Tibial nerve (tissue), 4 donors: ENCODE measurements around the gene CALHM2. TPM values are rescaled to one million over a fixed set of nuclear protein-coding genes. Genes with fewer than 3 reads are reported as not detected.

Source experiments
- DNase-seq, 2 donors: peaks; one replicate each; pipeline ENCODE4 v3.0.0-alpha.2; 2019; ENCODE audit warnings: low spot score in 2 of 2
- H3K27ac ChIP-seq, 4 donors: fragments of 200-600 bp; sonication (generic) in 3 of 4; one replicate each; pipeline ENCODE4 v1.5.1; 2017 to 2019; ENCODE audit warnings: mild to moderate bottlenecking in 1 of 4
- H3K27me3 ChIP-seq, 2 donors: fragments of 200-600 bp; sonication (generic) in 1 of 2; one replicate each; pipeline versions ENCODE4 v1.5.1 to v1.6.0; 2017 to 2019
- H3K36me3 ChIP-seq, 3 donors: fragments of 200-600 bp; sonication (generic); one replicate each; pipeline ENCODE4 v1.5.1; 2018 to 2019
- H3K4me1 ChIP-seq, 4 donors: fragments of 200-600 bp; sonication (generic) in 3 of 4; one replicate each; pipeline ENCODE4 v1.5.1; 2017 to 2019
- H3K4me3 ChIP-seq, 4 donors: fragments of 200-600 bp; sonication (generic) in 3 of 4; one replicate each; pipeline ENCODE4 v1.5.1; 2017 to 2019; ENCODE audit warnings: mild to moderate bottlenecking in 1 of 4, moderate library complexity in 1 of 4
- H3K9me3 ChIP-seq, 4 donors: fragments of 200-600 bp; sonication (generic) in 3 of 4; one replicate each; pipeline ENCODE4 v1.5.1; 2017 to 2019
- CTCF ChIP-seq, 5 experiments: fragments of 200-600 bp in 3 of 5; fragments of 450-650 bp in 2 of 5; sonication (generic) in 3 of 5; IDR thresholded peaks; one replicate each; pipeline ENCODE4 v1.5.1; 2016 to 2019; ENCODE audit warnings: antibody characterized with exemption in 5 of 5, mild to moderate bottlenecking in 3 of 5, moderate library complexity in 2 of 5
- EP300 ChIP-seq, 2 donors: sonication (generic); formaldehyde crosslinking; IDR thresholded peaks; one replicate each; pipeline ENCODE4 v1.6.1; 2017; ENCODE audit warnings: antibody characterized with exemption in 2 of 2, mild to moderate bottlenecking in 1 of 2
- POLR2A ChIP-seq, 2 donors: fragments of 450-650 bp; IDR thresholded peaks; one replicate each; pipeline ENCODE4 v1.6.1; 2017; ENCODE audit warnings: antibody characterized with exemption in 2 of 2, mild to moderate bottlenecking in 2 of 2, moderate library complexity in 2 of 2
- WGBS, 2 donors: methylation state at CpG; one replicate each; pipeline ENCODE4 v1.1.5; 2018; 5-methylcytosine and 5-hydroxymethylcytosine counted together
- total RNA-seq, 4 donors: library from RNA; depleted of rRNA; stranded (reverse); fragments of >200 nt; gene quantifications; one replicate each; pipeline ENCODE4 v1.1.0, GENCODE V29; 2016

The CALHM2 gene
- total RNA-seq, 4 donors from 2014 or later, result 61.4 to 119 (median 65.6) TPM

- Histone ChIP-seq H3K4me1 (peaks cover 0 to 49% (median 21%) of the 10 kb centered on the region in 4 donors), H3K36me3 (peaks cover 0 to 41% (median 5%) of the 10 kb centered on the region in 3 donors), H3K4me3 (peak overlapping the region; percentile 78 to 97 (median 88)), H3K27me3 (no peaks in the 10 kb centered on the region), H3K27ac (no peak overlapping the region), H3K9me3 (no peaks in the 10 kb centered on the region)
- no peak for TF ChIP-seq CTCF (IDR thresholded peaks at IDR 0.05)
- no peak for TF ChIP-seq EP300 (IDR thresholded peaks at IDR 0.05)
- no peak for TF ChIP-seq POLR2A (IDR thresholded peaks at IDR 0.05)
- no peak for DNase-seq
- WGBS, 2 donors, result 53 to 60% methylated on average over 19 of the region's 19 CpGs
Measured at GRCh38 chr10:103397191-103397825, 54.9 kb downstream of the CALHM2 start.

- peak overlapping the region in 3 of 4 donors; percentile 86 to 91 (median 91) for H3K27ac ChIP-seq
- H3K36me3 ChIP-seq, result peaks cover 0 to 40% (median 0%) of the 10 kb centered on the region in 3 donors
- 0% methylated on average over 7 to 8 of the region's 8 CpGs for WGBS, 2 donors
Measured at GRCh38 chr10:103396789-103397087, 55.4 kb downstream of the CALHM2 start.

More at GRCh38 chr10:103396789-103397087, 55.4 kb downstream of the CALHM2 start:
- Histone ChIP-seq H3K27me3 (no peaks in the 10 kb centered on the region), H3K4me1 (peaks cover 0 to 49% (median 21%) of the 10 kb centered on the region in 4 donors), H3K9me3 (no peaks in the 10 kb centered on the region), H3K4me3 (peak overlapping the region; percentile 78 to 97 (median 88))
- TF ChIP-seq EP300 (IDR thresholded peaks at IDR 0.05), result no peak
- TF ChIP-seq POLR2A (IDR thresholded peaks at IDR 0.05), result no peak
- peak in 1 of 5 experiments; percentile 4 for TF ChIP-seq CTCF (IDR thresholded peaks at IDR 0.05)
- DNase-seq, result no peak

Other genes starting within 250 kb of the CALHM2 start
- not detected for gene RPEL1, start 206.5 kb downstream of the CALHM2 start, total RNA-seq
- not detected for gene INA, start 175.2 kb downstream of the CALHM2 start, total RNA-seq
- 10 to 100 TPM; 22.1 to 35.4 (median 25.4) TPM for gene PCGF6, start 101.2 kb downstream of the CALHM2 start, total RNA-seq
- gene TAF5, start 84.4 kb downstream of the CALHM2 start, total RNA-seq, result 1 to 10 TPM; 3.9 to 9.4 (median 7.0) TPM
- 100 to 1,000 TPM; 139 to 343 (median 202) TPM for gene ATP5MK, start 55.9 kb downstream of the CALHM2 start, total RNA-seq
- 10 to 100 TPM; 15.3 to 23.7 (median 17.5) TPM for gene PDCD11, start 55.7 kb downstream of the CALHM2 start, total RNA-seq
- gene CALHM1, start 6.5 kb upstream of the CALHM2 start, total RNA-seq, result not detected
- gene CALHM3, start 26.9 kb upstream of the CALHM2 start, total RNA-seq, result not detected
- gene NEURL1, start 41.3 kb upstream of the CALHM2 start, total RNA-seq, result under 1 TPM in 2 of 4 donors, not detected in 2; 0.39 to 0.60 TPM